Neural progenitor cell (in vitro differentiated cells): ENCODE data around the gene CACYBP. TPM values are rescaled to one million over a fixed set of nuclear protein-coding genes. Genes with fewer than 3 reads are reported as not detected.

Experiments
- DNase-seq: peaks from one replicate; pipeline ENCODE4 v3.0.0-alpha.2; 2016; ENCODE audit warnings: low spot score
- H2AFZ ChIP-seq: fragments of 200-600 bp; sonication (generic); replicated peaks from 2 replicates; pipeline ENCODE4 v1.6.1; 2016; ENCODE audit warnings: antibody characterized with exemption
- H3F3A ChIP-seq: fragments of 200-600 bp; sonication (generic); 2 replicates; pipeline ENCODE4 v1.6.1; 2016; ENCODE audit warnings: antibody characterized with exemption, low read depth
- H3K27ac ChIP-seq: fragments of 200-600 bp; sonication (generic); 2 replicates; pipeline ENCODE4 v1.5.1; 2016; ENCODE audit warnings: mild to moderate bottlenecking
- H3K27me3 ChIP-seq: fragments of 200-600 bp; sonication (generic); 2 replicates; pipeline ENCODE4 v1.6.1; 2016; ENCODE audit warnings: mild to moderate bottlenecking, moderate library complexity
- H3K36me3 ChIP-seq: fragments of 200-600 bp; sonication (generic); 2 replicates; pipeline ENCODE4 v1.5.1; 2016
- H3K4me1 ChIP-seq: fragments of 200-600 bp; sonication (generic); 2 replicates; pipeline ENCODE4 v1.6.1; 2016; ENCODE audit warnings: mixed run types
- H3K4me2 ChIP-seq: fragments of 200-600 bp; sonication (generic); 2 replicates; pipeline ENCODE4 v1.6.1; 2016
- H3K4me3 ChIP-seq: fragments of 200-600 bp; sonication (generic); 2 replicates; pipeline ENCODE4 v1.5.1; 2016
- H3K79me2 ChIP-seq: fragments of 200-600 bp; sonication (generic); 2 replicates; pipeline ENCODE4 v1.6.1; 2016; ENCODE audit warnings: low read depth
- H3K9ac ChIP-seq: fragments of 200-600 bp; sonication (generic); 2 replicates; pipeline ENCODE4 v1.6.1; 2016
- H3K9me3 ChIP-seq: fragments of 200-600 bp; sonication (generic); 2 replicates; pipeline ENCODE4 v1.5.1; 2016; ENCODE audit warnings: low read depth
- H4K20me1 ChIP-seq: fragments of 200-600 bp; sonication (generic); 2 replicates; pipeline ENCODE4 v1.6.1; 2016; ENCODE audit warnings: low read depth
- H3K27ac Mint-ChIP-seq: 3 replicates; pipeline ENCODE4 v1.8.0; 2021; ENCODE audit warnings: mixed read lengths
- H3K27me3 Mint-ChIP-seq: 2 replicates; pipeline ENCODE4 v1.8.0; 2022; ENCODE audit warnings: low read depth, mild to moderate bottlenecking, inconsistent platforms, moderate library complexity, mixed read lengths; ENCODE audit not compliant: insufficient read depth
- H3K36me3 Mint-ChIP-seq: 3 replicates; pipeline ENCODE4 v1.8.0; 2021; ENCODE audit warnings: mixed read lengths
- H3K4me1 Mint-ChIP-seq: 3 replicates; pipeline ENCODE4 v1.8.0; 2021; ENCODE audit warnings: mixed read lengths
- H3K4me3 Mint-ChIP-seq: 3 replicates; pipeline ENCODE4 v1.8.0; 2021; ENCODE audit warnings: mild to moderate bottlenecking, moderate library complexity, mixed read lengths
- H3K9me3 Mint-ChIP-seq: 3 replicates; pipeline ENCODE4 v1.8.0; 2020; ENCODE audit warnings: mixed read lengths
- EZH2 ChIP-seq: fragments of 200-600 bp; sonication (generic); IDR thresholded peaks from 2 replicates; pipeline ENCODE4 v1.6.1; 2017; ENCODE audit warnings: antibody characterized with exemption, mild to moderate bottlenecking, moderate library complexity
- EZH2phosphoT487 ChIP-seq: fragments of 200-600 bp; sonication (generic); IDR thresholded peaks from 2 replicates; pipeline ENCODE4 v1.6.1; 2017; ENCODE audit warnings: antibody characterized with exemption
- total RNA-seq: library from RNA; depleted of rRNA; stranded (reverse); fragments of >200 nt; gene quantifications from 2 replicates; pipeline ENCODE4 v1.2.3, GENCODE V29; 2015; ENCODE audit warnings: low replicate concordance
- TF ChIP-seq, protein P1 (sequence below): fragments of 200-600 bp; sonication (generic); IDR thresholded peaks from 2 replicates; pipeline ENCODE4 v1.5.1; 2017; ENCODE audit warnings: antibody characterized with exemption, mild to moderate bottlenecking

The CACYBP gene
- total RNA-seq, 1 donor from 2014 or later, result 166 TPM

DNA sequence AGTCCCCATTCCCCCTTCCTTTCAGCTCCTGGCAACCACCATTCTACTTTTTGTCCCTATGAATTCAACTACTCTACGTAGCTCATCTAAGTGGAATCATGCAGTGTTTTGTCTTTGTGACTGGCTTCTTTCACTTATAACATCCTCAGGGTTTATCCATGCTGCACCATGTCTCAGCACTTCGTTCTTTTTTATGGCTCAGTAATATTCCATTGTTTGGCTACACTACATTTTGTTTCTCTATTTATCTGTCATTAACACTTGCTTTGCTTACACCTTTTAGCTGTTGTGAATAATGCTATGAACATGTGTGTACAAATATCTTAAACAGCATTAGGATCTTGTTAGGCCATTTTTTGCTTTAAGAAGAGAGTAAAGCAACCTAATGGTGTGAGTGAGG lies 25.0 kb downstream of the CACYBP start:
- Mint-ChIP-seq H3K4me1 (peaks cover 9% of the 10 kb centered on the region), H3K4me3 (peak overlapping the region; percentile 54), H3K27ac (no peak overlapping the region), H3K9me3 (peaks cover 3% of the 10 kb centered on the region), H3K27me3 (no peaks in the 10 kb centered on the region), H3K36me3 (no peaks in the 10 kb centered on the region)
- H3K4me1 ChIP-seq, result peaks cover 8% of the 10 kb centered on the region
- H3K79me2 ChIP-seq, result peaks cover 24% of the 10 kb centered on the region
- DNase-seq, result no peak
- no peak overlapping the region for H3K4me2 ChIP-seq
- no peak overlapping the region for H3K9ac ChIP-seq
- H3K27ac ChIP-seq, result no peak overlapping the region
- no peak overlapping the region for H2AFZ ChIP-seq
- peaks cover 13% of the 10 kb centered on the region for H3F3A ChIP-seq
- no peaks in the 10 kb centered on the region for H4K20me1 ChIP-seq
- H3K27me3 ChIP-seq, result no peaks in the 10 kb centered on the region
- H3K9me3 ChIP-seq, result no peaks in the 10 kb centered on the region
- no peak overlapping the region for H3K4me3 ChIP-seq
- no peaks in the 10 kb centered on the region for H3K36me3 ChIP-seq
- TF ChIP-seq, protein P1, sequence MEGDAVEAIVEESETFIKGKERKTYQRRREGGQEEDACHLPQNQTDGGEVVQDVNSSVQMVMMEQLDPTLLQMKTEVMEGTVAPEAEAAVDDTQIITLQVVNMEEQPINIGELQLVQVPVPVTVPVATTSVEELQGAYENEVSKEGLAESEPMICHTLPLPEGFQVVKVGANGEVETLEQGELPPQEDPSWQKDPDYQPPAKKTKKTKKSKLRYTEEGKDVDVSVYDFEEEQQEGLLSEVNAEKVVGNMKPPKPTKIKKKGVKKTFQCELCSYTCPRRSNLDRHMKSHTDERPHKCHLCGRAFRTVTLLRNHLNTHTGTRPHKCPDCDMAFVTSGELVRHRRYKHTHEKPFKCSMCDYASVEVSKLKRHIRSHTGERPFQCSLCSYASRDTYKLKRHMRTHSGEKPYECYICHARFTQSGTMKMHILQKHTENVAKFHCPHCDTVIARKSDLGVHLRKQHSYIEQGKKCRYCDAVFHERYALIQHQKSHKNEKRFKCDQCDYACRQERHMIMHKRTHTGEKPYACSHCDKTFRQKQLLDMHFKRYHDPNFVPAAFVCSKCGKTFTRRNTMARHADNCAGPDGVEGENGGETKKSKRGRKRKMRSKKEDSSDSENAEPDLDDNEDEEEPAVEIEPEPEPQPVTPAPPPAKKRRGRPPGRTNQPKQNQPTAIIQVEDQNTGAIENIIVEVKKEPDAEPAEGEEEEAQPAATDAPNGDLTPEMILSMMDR, result no peak
- TF ChIP-seq EZH2 (no peak), EZH2phosphoT487 (no peak)

DNA sequence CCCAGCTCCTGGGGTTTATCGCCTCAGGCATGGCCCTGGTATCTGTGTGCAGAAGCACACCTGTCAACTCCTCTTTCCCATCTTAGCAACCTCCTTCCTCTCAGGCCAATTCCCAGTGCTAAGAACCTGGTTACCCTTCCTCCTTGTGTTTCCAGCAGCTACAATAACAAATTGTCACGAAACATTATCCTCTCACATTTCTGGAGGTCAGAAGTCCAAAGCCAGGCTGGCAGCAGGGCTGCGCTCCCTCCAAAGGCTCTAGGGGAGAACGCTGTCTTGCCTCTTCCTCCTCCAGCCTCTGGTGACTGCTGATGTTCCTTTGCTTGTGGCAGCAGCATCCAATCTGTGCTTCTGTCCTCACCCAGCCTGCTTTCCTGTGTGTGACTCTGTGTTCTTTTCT lies 34.2 kb downstream of the CACYBP start:
- H3K27ac ChIP-seq, result no peak overlapping the region
- Mint-ChIP-seq H3K4me1 (peaks cover 13% of the 10 kb centered on the region), H3K36me3 (no peaks in the 10 kb centered on the region), H3K4me3 (no peak overlapping the region), H3K9me3 (no peaks in the 10 kb centered on the region), H3K27ac (no peak overlapping the region), H3K27me3 (no peaks in the 10 kb centered on the region)
- H3K36me3 ChIP-seq, result no peaks in the 10 kb centered on the region
- no peaks in the 10 kb centered on the region for H3K4me1 ChIP-seq
- H4K20me1 ChIP-seq, result no peaks in the 10 kb centered on the region
- H3F3A ChIP-seq, result no peaks in the 10 kb centered on the region
- no peak overlapping the region for H3K4me3 ChIP-seq
- no peaks in the 10 kb centered on the region for H3K9me3 ChIP-seq
- H3K9ac ChIP-seq, result no peak overlapping the region
- H3K79me2 ChIP-seq, result no peaks in the 10 kb centered on the region
- no peak overlapping the region for H2AFZ ChIP-seq
- TF ChIP-seq EZH2, result no peak
- TF ChIP-seq, protein P1, result no peak
- no peak for TF ChIP-seq EZH2phosphoT487
- no peaks in the 10 kb centered on the region for H3K27me3 ChIP-seq
- no peak overlapping the region for H3K4me2 ChIP-seq
- DNase-seq, result no peak

DNA sequence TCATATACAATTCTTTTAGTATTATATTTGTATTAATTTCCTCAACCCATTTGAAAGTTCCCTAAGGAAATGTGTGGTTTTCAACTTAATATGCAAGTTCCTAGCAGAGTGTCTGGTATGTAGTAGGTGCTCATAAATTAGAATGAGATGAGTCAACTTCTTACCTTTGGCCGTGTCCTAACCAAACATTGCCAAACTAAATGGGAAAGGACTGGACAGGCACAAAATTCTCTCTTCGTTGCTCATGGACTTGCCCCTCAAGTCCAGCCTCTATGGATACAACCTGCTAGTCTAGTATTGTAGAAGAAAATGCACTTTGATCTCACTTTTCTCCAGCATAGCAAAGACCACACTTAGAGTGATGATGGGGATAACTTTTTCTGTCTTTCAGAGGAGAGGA lies 35.0 kb downstream of the CACYBP start:
- Histone ChIP-seq H3K9me3 (no peaks in the 10 kb centered on the region), H3F3A (no peaks in the 10 kb centered on the region), H3K36me3 (no peaks in the 10 kb centered on the region), H3K27me3 (no peaks in the 10 kb centered on the region), H3K9ac (no peak overlapping the region), H3K4me3 (no peak overlapping the region), H2AFZ (no peak overlapping the region), H3K4me2 (no peak overlapping the region), H3K4me1 (no peaks in the 10 kb centered on the region), H4K20me1 (no peaks in the 10 kb centered on the region), H3K79me2 (no peaks in the 10 kb centered on the region), H3K27ac (no peak overlapping the region)
- no peaks in the 10 kb centered on the region for H3K9me3 Mint-ChIP-seq
- TF ChIP-seq, protein P1, result no peak
- TF ChIP-seq EZH2 (no peak), EZH2phosphoT487 (no peak)
- H3K36me3 Mint-ChIP-seq, result no peaks in the 10 kb centered on the region
- no peak overlapping the region for H3K27ac Mint-ChIP-seq
- no peaks in the 10 kb centered on the region for H3K27me3 Mint-ChIP-seq
- DNase-seq, result no peak
- peaks cover 11% of the 10 kb centered on the region for H3K4me1 Mint-ChIP-seq
- no peak overlapping the region for H3K4me3 Mint-ChIP-seq
